CD4-positive, alpha-beta T cell (primary cell): ENCODE data around the gene CTIF. TPM values are rescaled to one million over a fixed set of nuclear protein-coding genes. Genes with fewer than 3 reads are reported as not detected.

Source experiments
- ATAC-seq: fragments of 200-7000 bp; cut with Tn5 transposase; one replicate; pipeline ENCODE4 v1.10.0; 2022; ENCODE audit warnings: mild to moderate bottlenecking; ENCODE audit not compliant: poor library complexity
- CTCF ChIA-PET: fragments of 350-600 bp; sonication (Branson Sonifier 250); formaldehyde crosslinking; loops from one replicate; lab custom pipeline; 2021; ENCODE audit warnings: antibody characterized with exemption, inconsistent platforms; lab: Charles Lee
- POLR2A ChIA-PET: fragments of 350-600 bp; sonication (Branson Sonifier 250); formaldehyde crosslinking; loops from one replicate; lab custom pipeline; 2021; ENCODE audit warnings: antibody characterized with exemption, inconsistent platforms; lab: Charles Lee
- DNase-seq, 14 experiments: peaks; one replicate each; pipeline ENCODE4 v3.0.0-alpha.2; 2013 to 2020; ENCODE audit warnings: mixed read lengths in 2 of 14
- H3K27ac ChIP-seq, 2 donors: one replicate each; pipeline versions ENCODE4 v1.5.1 to v1.7.0; 2013; ENCODE audit warnings: low read length in 2 of 2, low read depth in 1 of 2, mild to moderate bottlenecking in 1 of 2
- H3K27me3 ChIP-seq, 2 experiments: 1 replicate in 1 of 2; 2 replicates in 1 of 2; pipeline versions ENCODE4 v1.6.1 to v1.7.0; 2013; ENCODE audit warnings: low read length in 2 of 2, control low read depth in 1 of 2, mild to moderate bottlenecking in 1 of 2, moderate library complexity in 1 of 2; ENCODE audit not compliant: insufficient read depth in 2 of 2, control insufficient read depth in 1 of 2
- H3K36me3 ChIP-seq: one replicate; pipeline ENCODE4 v1.6.1; 2013; ENCODE audit warnings: low read length, control low read depth; ENCODE audit not compliant: insufficient read depth
- H3K4me1 ChIP-seq: one replicate; pipeline ENCODE4 v1.6.1; 2013; ENCODE audit warnings: low read length, control low read depth; ENCODE audit not compliant: insufficient read depth
- H3K4me3 ChIP-seq: one replicate; pipeline ENCODE4 v1.5.1; 2013; ENCODE audit warnings: mild to moderate bottlenecking, low read length, moderate library complexity
- H3K9me3 ChIP-seq, 2 experiments: 1 replicate in 1 of 2; 2 replicates in 1 of 2; pipeline versions ENCODE4 v1.6.1 to v1.7.0; 2013; ENCODE audit warnings: low read length in 2 of 2, mild to moderate bottlenecking in 2 of 2, control low read depth in 1 of 2, moderate library complexity in 1 of 2; ENCODE audit not compliant: control insufficient read depth in 1 of 2, insufficient read depth in 1 of 2
- H3K27ac Mint-ChIP-seq: one replicate; pipeline ENCODE4 v1.8.0; 2020; ENCODE audit warnings: mixed read lengths
- H3K27me3 Mint-ChIP-seq: one replicate; pipeline ENCODE4 v1.8.0; 2021; ENCODE audit warnings: mixed read lengths
- H3K36me3 Mint-ChIP-seq: one replicate; pipeline ENCODE4 v1.8.0; 2021; ENCODE audit warnings: low read depth, mixed read lengths
- H3K4me1 Mint-ChIP-seq: one replicate; pipeline ENCODE4 v1.8.0; 2021; ENCODE audit warnings: low read depth, mixed read lengths
- H3K4me3 Mint-ChIP-seq: one replicate; pipeline ENCODE4 v1.8.0; 2020; ENCODE audit warnings: mild to moderate bottlenecking, mixed read lengths
- H3K9me3 Mint-ChIP-seq: one replicate; pipeline ENCODE4 v1.8.0; 2020; ENCODE audit warnings: mixed read lengths
- intact Hi-C, 2 experiments: fragments of 100-400 bp; cut with DNase I in 1 of 2; cut with micrococcal nuclease in 1 of 2; formaldehyde crosslinking; loops; one replicate each; pipeline versions ENCODE4 v1.15.1 to v1.9.0; 2023 to 2025; cut with DNase I, micrococcal nuclease
- total RNA-seq, 174 experiments: library from RNA in 2 of 174; stranded (reverse) in 2 of 174; gene quantifications; one replicate each; pipeline ENCODE4 v1.2.3 and lab custom pipeline; 2021 to 2026
- TF ChIP-seq, protein P1 (sequence below): fragments of 200-600 bp; IDR thresholded peaks from one replicate; pipeline ENCODE4 v1.8.0; 2022; ENCODE audit warnings: antibody characterized with exemption, mild to moderate bottlenecking

CTIF gene
- total RNA-seq, 2 experiments from 2014 or later = 1.1 to 2.9 TPM

DNA sequence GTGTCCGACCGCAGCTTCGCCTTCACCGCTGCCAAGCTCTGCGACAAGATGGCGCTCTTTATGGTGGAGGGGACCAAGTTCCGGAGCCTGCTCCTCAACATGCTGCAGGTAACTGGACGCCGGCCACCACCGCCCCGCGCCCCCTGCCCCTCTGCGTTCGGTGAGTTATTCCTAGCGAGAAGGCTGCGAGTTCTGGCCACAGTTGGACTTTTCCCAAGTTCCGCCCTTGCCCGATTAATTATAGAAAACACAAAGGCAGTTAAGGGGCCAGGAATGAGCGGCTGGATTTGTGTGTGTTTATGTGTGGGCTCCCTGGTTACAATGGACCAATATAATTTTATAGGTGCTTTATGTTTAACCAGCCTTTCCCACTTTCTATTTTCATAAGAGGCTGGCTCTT, 222.8 kb downstream of the CTIF start:
- no peaks in the 10 kb centered on the region for H3K27me3 Mint-ChIP-seq
- no peaks in the 10 kb centered on the region for H3K36me3 Mint-ChIP-seq
- intact Hi-C loops = no loop called here
- TF ChIP-seq, protein P1, sequence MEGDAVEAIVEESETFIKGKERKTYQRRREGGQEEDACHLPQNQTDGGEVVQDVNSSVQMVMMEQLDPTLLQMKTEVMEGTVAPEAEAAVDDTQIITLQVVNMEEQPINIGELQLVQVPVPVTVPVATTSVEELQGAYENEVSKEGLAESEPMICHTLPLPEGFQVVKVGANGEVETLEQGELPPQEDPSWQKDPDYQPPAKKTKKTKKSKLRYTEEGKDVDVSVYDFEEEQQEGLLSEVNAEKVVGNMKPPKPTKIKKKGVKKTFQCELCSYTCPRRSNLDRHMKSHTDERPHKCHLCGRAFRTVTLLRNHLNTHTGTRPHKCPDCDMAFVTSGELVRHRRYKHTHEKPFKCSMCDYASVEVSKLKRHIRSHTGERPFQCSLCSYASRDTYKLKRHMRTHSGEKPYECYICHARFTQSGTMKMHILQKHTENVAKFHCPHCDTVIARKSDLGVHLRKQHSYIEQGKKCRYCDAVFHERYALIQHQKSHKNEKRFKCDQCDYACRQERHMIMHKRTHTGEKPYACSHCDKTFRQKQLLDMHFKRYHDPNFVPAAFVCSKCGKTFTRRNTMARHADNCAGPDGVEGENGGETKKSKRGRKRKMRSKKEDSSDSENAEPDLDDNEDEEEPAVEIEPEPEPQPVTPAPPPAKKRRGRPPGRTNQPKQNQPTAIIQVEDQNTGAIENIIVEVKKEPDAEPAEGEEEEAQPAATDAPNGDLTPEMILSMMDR = no peak
- ChIA-PET POLR2A (no interaction called here), CTCF (no interaction called here)
- no peak overlapping the region for H3K4me3 Mint-ChIP-seq
- Histone ChIP-seq H3K4me1 (no peaks in the 10 kb centered on the region), H3K27ac (no peak overlapping the region), H3K36me3 (no peaks in the 10 kb centered on the region), H3K27me3 (no peaks in the 10 kb centered on the region), H3K4me3 (no peak overlapping the region), H3K9me3 (no peaks in the 10 kb centered on the region)
- no peaks in the 10 kb centered on the region for H3K4me1 Mint-ChIP-seq
- H3K27ac Mint-ChIP-seq = no peak overlapping the region
- ATAC-seq = no peak
- H3K9me3 Mint-ChIP-seq = no peaks in the 10 kb centered on the region
- DNase-seq = no peak

DNA sequence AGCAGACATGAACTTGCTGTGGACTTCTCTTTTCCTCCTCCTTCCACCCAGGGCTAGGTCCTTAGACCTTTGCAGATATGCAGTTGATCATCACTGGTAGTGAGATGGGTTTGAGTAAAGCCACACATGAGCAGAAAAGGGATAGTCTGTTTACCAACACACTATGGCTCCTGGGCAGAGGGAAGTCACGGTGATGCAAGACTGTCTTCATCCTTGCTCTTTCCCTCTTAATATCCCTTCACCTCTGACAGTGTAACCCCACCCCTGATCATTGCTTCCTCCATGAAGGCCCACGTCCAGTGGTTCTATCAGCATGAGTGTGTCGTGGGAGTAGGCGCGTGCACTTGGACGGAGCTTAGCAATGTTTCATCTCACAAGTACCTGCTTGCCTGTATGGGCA, 223.2 kb downstream of the CTIF start:
- H3K27ac ChIP-seq = no peak overlapping the region
- Mint-ChIP-seq H3K27me3 (no peaks in the 10 kb centered on the region), H3K4me1 (no peaks in the 10 kb centered on the region), H3K27ac (no peak overlapping the region), H3K36me3 (no peaks in the 10 kb centered on the region), H3K9me3 (no peaks in the 10 kb centered on the region), H3K4me3 (no peak overlapping the region)
- no peaks in the 10 kb centered on the region for H3K9me3 ChIP-seq
- TF ChIP-seq, protein P1 = no peak
- DNase-seq = no peak
- intact Hi-C loops = no loop called here
- ChIA-PET POLR2A (no interaction called here), CTCF (no interaction called here)
- no peaks in the 10 kb centered on the region for H3K27me3 ChIP-seq
- H3K36me3 ChIP-seq = no peaks in the 10 kb centered on the region
- H3K4me1 ChIP-seq = peaks cover 2% of the 10 kb centered on the region
- no peak overlapping the region for H3K4me3 ChIP-seq
- no peak for ATAC-seq

DNA sequence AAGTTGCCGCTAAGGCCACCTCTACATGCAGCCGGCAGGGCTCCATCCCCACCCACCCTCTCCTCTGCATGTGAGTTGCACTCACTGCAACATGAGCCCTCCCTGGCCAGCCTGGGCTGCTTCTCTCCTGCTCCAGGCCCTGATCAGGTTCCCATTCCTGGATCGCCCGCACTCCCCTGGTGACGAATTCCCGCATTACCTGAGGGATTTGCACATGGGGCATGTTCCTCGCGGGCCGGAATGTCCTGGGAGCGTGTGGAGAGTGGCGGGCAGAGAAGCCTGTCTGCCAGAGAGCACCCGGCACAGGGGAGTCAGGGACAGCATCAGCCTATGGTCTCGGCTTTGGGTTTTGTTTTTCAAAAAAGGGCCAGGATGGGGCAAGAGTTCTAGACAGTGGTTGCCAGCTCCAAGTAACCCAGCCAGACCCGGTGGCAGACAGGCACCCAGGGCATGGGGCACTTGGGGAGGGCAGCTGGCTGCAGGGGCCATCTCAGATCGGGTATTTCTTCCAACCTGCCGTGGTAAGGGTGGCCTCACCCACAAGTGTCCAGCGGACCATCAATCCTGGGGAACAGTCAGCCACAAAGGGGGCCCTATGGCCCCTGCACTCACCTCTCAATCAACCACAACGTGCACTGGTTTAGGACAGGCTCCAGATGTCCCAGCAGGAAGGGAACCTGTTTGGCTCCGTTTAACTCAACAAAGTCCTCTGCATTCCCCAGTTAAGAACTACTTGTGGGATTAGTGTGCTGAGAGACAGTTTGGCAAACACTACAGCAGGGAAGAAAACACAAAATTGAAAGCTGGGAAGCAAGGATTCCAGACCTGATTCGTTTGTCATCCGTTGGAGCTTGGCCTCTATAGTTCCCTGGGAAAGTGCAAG, 224.2 kb downstream of the CTIF start:
- CTCF ChIA-PET = no interaction called here
- H3K9me3 Mint-ChIP-seq = no peaks in the 10 kb centered on the region
- no peak for ATAC-seq
- H3K27me3 ChIP-seq = no peaks in the 10 kb centered on the region
- H3K4me1 Mint-ChIP-seq = no peaks in the 10 kb centered on the region
- no peak overlapping the region for H3K4me3 ChIP-seq
- POLR2A ChIA-PET = no interaction called here
- no peaks in the 10 kb centered on the region for H3K27me3 Mint-ChIP-seq
- intact Hi-C loops = no loop called here
- DNase-seq = no peak
- TF ChIP-seq, protein P1 = no peak
- H3K27ac ChIP-seq = no peak overlapping the region
- no peaks in the 10 kb centered on the region for H3K36me3 Mint-ChIP-seq
- H3K4me3 Mint-ChIP-seq = no peak overlapping the region
- H3K4me1 ChIP-seq = peaks cover 9% of the 10 kb centered on the region
- no peak overlapping the region for H3K27ac Mint-ChIP-seq
- no peaks in the 10 kb centered on the region for H3K36me3 ChIP-seq
- H3K9me3 ChIP-seq = no peaks in the 10 kb centered on the region
